DND-41 (cell line): ENCODE measurements around the gene DZIP1.

Source experiments
- ATAC-seq: fragments of 200-7000 bp; cut with Tn5 transposase; 3 replicates; pipeline ENCODE4 v1.9.1; 2021; ENCODE audit warnings: low read depth; ENCODE audit not compliant: insufficient read depth
- DNase-seq: peaks from one replicate; pipeline ENCODE4 v3.0.0-alpha.2; 2020
- H2AFZ ChIP-seq: 2 replicates; pipeline ENCODE4 v1.6.0; 2012; ENCODE audit warnings: low read depth, low read length
- H3K27ac ChIP-seq: 2 replicates; pipeline ENCODE4 v1.5.1; 2012; ENCODE audit warnings: low read length, inconsistent platforms
- H3K27me3 ChIP-seq: fragments of 200-600 bp; sonication (generic); 2 replicates; pipeline ENCODE4 v1.6.0; 2012; ENCODE audit warnings: low read length, mild to moderate bottlenecking, inconsistent platforms; ENCODE audit not compliant: insufficient read depth, poor library complexity
- H3K36me3 ChIP-seq: 2 replicates; pipeline ENCODE4 v1.5.1; 2012; ENCODE audit warnings: low read length, inconsistent platforms; ENCODE audit not compliant: insufficient read depth
- H3K4me1 ChIP-seq: 2 replicates; pipeline ENCODE4 v1.5.1; 2012; ENCODE audit warnings: mild to moderate bottlenecking, low read length; ENCODE audit not compliant: insufficient read depth
- H3K4me2 ChIP-seq: 2 replicates; pipeline ENCODE4 v1.6.0; 2012; ENCODE audit warnings: mild to moderate bottlenecking, moderate library complexity, low read length, inconsistent platforms; ENCODE audit not compliant: insufficient read depth
- H3K4me3 ChIP-seq, 2 experiments: fragments of 200-600 bp in 1 of 2; shearing (Covaris generic) in 1 of 2; 2 replicates each; pipeline ENCODE4 v1.5.1; 2012 to 2016; ENCODE audit warnings: inconsistent platforms in 2 of 2, low read length in 2 of 2, mild to moderate bottlenecking in 2 of 2, low read depth in 1 of 2, moderate library complexity in 1 of 2
- H3K79me2 ChIP-seq: 2 replicates; pipeline ENCODE4 v1.6.0; 2012; ENCODE audit warnings: low read length, inconsistent platforms; ENCODE audit not compliant: insufficient read depth
- H3K9ac ChIP-seq: 2 replicates; pipeline ENCODE4 v1.6.0; 2012; ENCODE audit warnings: low read depth, mild to moderate bottlenecking, inconsistent platforms, low read length, moderate library complexity
- H3K9me3 ChIP-seq: 2 replicates; pipeline ENCODE4 v1.5.1; 2012; ENCODE audit warnings: low read length, moderate library complexity, mild to moderate bottlenecking, inconsistent platforms; ENCODE audit not compliant: insufficient read depth, severe bottlenecking
- H4K20me1 ChIP-seq: 2 replicates; pipeline ENCODE4 v1.6.0; 2012; ENCODE audit warnings: low read length; ENCODE audit not compliant: insufficient read depth
- CTCF ChIP-seq: IDR thresholded peaks from 2 replicates; pipeline ENCODE4 v1.5.1; 2012; ENCODE audit warnings: borderline replicate concordance, low read length, moderate library complexity, mild to moderate bottlenecking; ENCODE audit not compliant: poor library complexity, severe bottlenecking; ENCODE audit errors: extremely low read depth
- EZH2 ChIP-seq: IDR thresholded peaks from 3 replicates; pipeline ENCODE4 v1.6.1; 2012; ENCODE audit warnings: borderline replicate concordance, low read depth, mild to moderate bottlenecking, moderate library complexity, low read length, inconsistent platforms; ENCODE audit not compliant: severe bottlenecking

DZIP1 gene

GRCh38 chr13:95535243-95535642, 109.3 kb downstream of the DZIP1 start:
- no peaks in the 10 kb centered on the region for H3K79me2 ChIP-seq
- peaks cover 3% of the 10 kb centered on the region for H3K27me3 ChIP-seq
- no peak overlapping the region for H3K9ac ChIP-seq
- H2AFZ ChIP-seq = no peak overlapping the region
- H3K4me3 ChIP-seq = no peak overlapping the region
- no peaks in the 10 kb centered on the region for H4K20me1 ChIP-seq
- no peak overlapping the region for H3K27ac ChIP-seq
- ATAC-seq (no peak), DNase-seq (no peak)
- TF ChIP-seq CTCF (no peak), EZH2 (no peak)
- H3K36me3 ChIP-seq = no peaks in the 10 kb centered on the region
- H3K9me3 ChIP-seq = no peaks in the 10 kb centered on the region
- H3K4me1 ChIP-seq = no peaks in the 10 kb centered on the region
- no peak overlapping the region for H3K4me2 ChIP-seq

GRCh38 chr13:95533545-95534160, 110.9 kb downstream of the DZIP1 start:
- no peak overlapping the region for H3K4me3 ChIP-seq
- TF ChIP-seq EZH2 (no peak), CTCF (no peak)
- DNase-seq (no peak), ATAC-seq (no peak)
- H3K9me3 ChIP-seq = no peaks in the 10 kb centered on the region
- no peaks in the 10 kb centered on the region for H4K20me1 ChIP-seq
- H3K79me2 ChIP-seq = no peaks in the 10 kb centered on the region
- no peak overlapping the region for H3K27ac ChIP-seq
- H3K4me2 ChIP-seq = no peak overlapping the region
- peaks cover 3% of the 10 kb centered on the region for H3K27me3 ChIP-seq
- H3K9ac ChIP-seq = no peak overlapping the region
- H3K36me3 ChIP-seq = no peaks in the 10 kb centered on the region
- no peak overlapping the region for H2AFZ ChIP-seq
- no peaks in the 10 kb centered on the region for H3K4me1 ChIP-seq

GRCh38 chr13:95530178-95530577, 114.3 kb downstream of the DZIP1 start:
- ATAC-seq = no peak
- DNase-seq = no peak
- H3K4me2 ChIP-seq = no peak overlapping the region

More at GRCh38 chr13:95530178-95530577, 114.3 kb downstream of the DZIP1 start:
- Histone ChIP-seq H3K9ac (no peak overlapping the region), H3K79me2 (no peaks in the 10 kb centered on the region), H3K27me3 (no peaks in the 10 kb centered on the region), H3K4me1 (no peaks in the 10 kb centered on the region), H3K9me3 (no peaks in the 10 kb centered on the region), H4K20me1 (no peaks in the 10 kb centered on the region), H3K36me3 (no peaks in the 10 kb centered on the region), H3K27ac (no peak overlapping the region), H3K4me3 (no peak overlapping the region), H2AFZ (no peak overlapping the region)
- TF ChIP-seq EZH2 (no peak), CTCF (no peak)
